Suppressor macrophage treated with lipopolysaccharide for 4 hours (primary cell): Measurements from ENCODE around the gene GHITM.

Experiments
- DNase-seq: peaks from one replicate; pipeline ENCODE4 v3.0.0-alpha.2; 2020

GHITM gene

GRCh38 chr10:84201682-84202081 lies 62.4 kb downstream of the GHITM start:
- DNase-seq: no peak

- DNase-seq: no peak
These were observed 63.0 kb downstream of the GHITM start for GRCh38 chr10:84202349-84202748.
